Esophagus squamous epithelium (tissue), 5 donors: ENCODE results near the gene SUSD3. TPM values are rescaled to one million over a fixed set of nuclear protein-coding genes. Genes with fewer than 3 reads are reported as not detected.

ENCODE experiments used
- DNase-seq: peaks from one replicate; lab custom pipeline; 2025; lab: John Stamatoyannopoulos, UW
- H3K27ac ChIP-seq, 4 donors: fragments of 200-600 bp; sonication (generic); one replicate each; pipeline ENCODE4 v1.5.1; 2016 to 2019; ENCODE audit warnings: mild to moderate bottlenecking in 1 of 4
- H3K27me3 ChIP-seq, 4 donors: fragments of 200-600 bp; sonication (generic); 1 replicate in 3 of 4; 2 replicates in 1 of 4; pipeline versions ENCODE4 v1.5.1 to v1.6.0; 2017 to 2021; ENCODE audit warnings: antibody characterized with exemption in 1 of 4
- H3K36me3 ChIP-seq, 3 donors: fragments of 200-600 bp; sonication (generic); one replicate each; pipeline ENCODE4 v1.5.1; 2016 to 2019
- H3K4me1 ChIP-seq, 3 donors: fragments of 200-600 bp; sonication (generic); one replicate each; pipeline ENCODE4 v1.5.1; 2017 to 2019
- H3K4me3 ChIP-seq, 4 donors: fragments of 200-600 bp; sonication (generic); 1 replicate in 3 of 4; 2 replicates in 1 of 4; pipeline ENCODE4 v1.5.1; 2016 to 2019; ENCODE audit warnings: mild to moderate bottlenecking in 2 of 4, moderate library complexity in 1 of 4
- H3K9me3 ChIP-seq, 3 donors: fragments of 200-600 bp; sonication (generic); one replicate each; pipeline ENCODE4 v1.5.1; 2016 to 2019
- POLR2A ChIP-seq, 4 donors: fragments of 450-650 bp; IDR thresholded peaks; one replicate each; pipeline ENCODE4 v1.6.1; 2017; ENCODE audit warnings: antibody characterized with exemption in 4 of 4, mild to moderate bottlenecking in 4 of 4, moderate library complexity in 3 of 4
- WGBS, 2 donors: methylation state at CpG; one replicate each; pipeline ENCODE4 v1.1.5; 2018; 5-methylcytosine and 5-hydroxymethylcytosine counted together
- intact Hi-C: fragments of 100-400 bp; cut with DNase I; formaldehyde crosslinking; loops from one replicate; pipeline ENCODE4 v1.15.0; 2022
- total RNA-seq, 4 donors: library from RNA; depleted of rRNA; stranded (reverse); fragments of >200 nt; gene quantifications; one replicate each; pipeline ENCODE4 v1.1.0, GENCODE V29; 2016
- TF ChIP-seq, protein P1 (sequence below), 6 experiments: fragments of 450-650 bp in 4 of 6; fragments of 200-600 bp in 2 of 6; sonication (generic) in 2 of 6; IDR thresholded peaks; one replicate each; pipeline ENCODE4 v1.5.1; 2016 to 2019; ENCODE audit warnings: antibody characterized with exemption in 6 of 6, mild to moderate bottlenecking in 4 of 6, moderate library complexity in 4 of 6
- donor health status: DM: yes; HTN: yes; CAD: no.

Gene SUSD3
- total RNA-seq, 4 donors from 2014 or later = 0.22 to 5.8 (median 2.7) TPM

DNA sequence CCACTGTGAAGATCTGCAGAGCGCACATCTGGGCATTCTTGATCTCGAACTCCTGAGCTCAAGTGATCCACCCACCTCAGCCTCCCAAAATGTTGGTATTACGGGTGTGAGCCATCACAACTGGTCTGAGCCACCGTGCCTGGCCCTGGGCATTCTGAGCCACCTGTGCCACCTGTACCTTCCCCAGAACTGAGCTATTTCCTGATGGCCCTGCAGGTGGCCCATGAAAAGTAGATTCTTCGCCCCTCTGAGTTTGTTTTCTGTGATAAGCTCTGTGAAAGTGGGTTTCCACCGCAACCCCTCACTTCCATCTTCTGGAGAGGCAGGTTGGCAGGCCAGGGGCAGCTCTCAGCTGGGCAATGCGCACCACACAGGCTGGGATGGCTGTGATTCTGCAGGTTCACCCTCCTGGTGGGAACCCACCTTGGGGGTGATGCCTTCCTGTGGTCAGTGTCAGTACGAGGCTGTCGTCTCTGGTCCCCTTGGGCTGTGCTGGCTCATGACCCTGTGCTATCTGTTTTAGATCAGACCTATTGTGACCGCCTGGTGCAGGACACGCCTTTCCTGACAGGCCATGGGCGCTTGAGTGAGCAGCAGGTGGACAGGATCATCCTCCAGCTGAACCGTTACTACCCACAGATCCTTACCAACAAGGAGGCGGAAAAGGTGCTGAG, 48.8 kb downstream of the SUSD3 start:
- H3K27ac ChIP-seq = no peak overlapping the region
- H3K4me3 ChIP-seq = no peak overlapping the region
- peaks cover 0 to 14% (median 5%) of the 10 kb centered on the region in 3 donors for H3K4me1 ChIP-seq
- H3K27me3 ChIP-seq = no peaks in the 10 kb centered on the region
- intact Hi-C loops = no loop called here
- no peak for DNase-seq
- TF ChIP-seq, protein P1, sequence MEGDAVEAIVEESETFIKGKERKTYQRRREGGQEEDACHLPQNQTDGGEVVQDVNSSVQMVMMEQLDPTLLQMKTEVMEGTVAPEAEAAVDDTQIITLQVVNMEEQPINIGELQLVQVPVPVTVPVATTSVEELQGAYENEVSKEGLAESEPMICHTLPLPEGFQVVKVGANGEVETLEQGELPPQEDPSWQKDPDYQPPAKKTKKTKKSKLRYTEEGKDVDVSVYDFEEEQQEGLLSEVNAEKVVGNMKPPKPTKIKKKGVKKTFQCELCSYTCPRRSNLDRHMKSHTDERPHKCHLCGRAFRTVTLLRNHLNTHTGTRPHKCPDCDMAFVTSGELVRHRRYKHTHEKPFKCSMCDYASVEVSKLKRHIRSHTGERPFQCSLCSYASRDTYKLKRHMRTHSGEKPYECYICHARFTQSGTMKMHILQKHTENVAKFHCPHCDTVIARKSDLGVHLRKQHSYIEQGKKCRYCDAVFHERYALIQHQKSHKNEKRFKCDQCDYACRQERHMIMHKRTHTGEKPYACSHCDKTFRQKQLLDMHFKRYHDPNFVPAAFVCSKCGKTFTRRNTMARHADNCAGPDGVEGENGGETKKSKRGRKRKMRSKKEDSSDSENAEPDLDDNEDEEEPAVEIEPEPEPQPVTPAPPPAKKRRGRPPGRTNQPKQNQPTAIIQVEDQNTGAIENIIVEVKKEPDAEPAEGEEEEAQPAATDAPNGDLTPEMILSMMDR (IDR thresholded peaks at IDR 0.05) = no peak
- TF ChIP-seq POLR2A (IDR thresholded peaks at IDR 0.05) = no peak
- no peaks in the 10 kb centered on the region for H3K9me3 ChIP-seq
- WGBS, 2 donors = 75 to 86% methylated on average over 7 to 11 of the region's 14 CpGs
- H3K36me3 ChIP-seq = peaks cover 9 to 43% (median 21%) of the 10 kb centered on the region in 3 donors

DNA sequence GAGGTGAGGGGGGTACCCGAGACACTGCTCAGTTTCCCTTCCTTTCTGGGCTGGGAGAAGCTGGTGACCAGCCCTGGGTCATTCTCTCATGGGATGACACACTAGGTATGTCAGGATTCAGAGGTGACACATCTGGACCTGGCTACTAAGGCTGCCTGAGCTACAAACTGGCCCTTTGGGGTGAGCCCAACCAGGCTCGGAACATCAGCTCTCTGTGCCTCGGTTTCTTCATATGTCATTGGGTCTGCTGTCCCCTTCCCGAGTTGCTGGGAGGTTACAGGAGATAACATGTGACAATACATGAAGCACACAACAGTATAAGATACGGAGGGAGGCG, 49.3 kb downstream of the SUSD3 start:
- H3K4me1 ChIP-seq = peaks cover 0 to 14% (median 5%) of the 10 kb centered on the region in 3 donors
- no peaks in the 10 kb centered on the region for H3K27me3 ChIP-seq
- no peak for TF ChIP-seq POLR2A (IDR thresholded peaks at IDR 0.05)
- TF ChIP-seq, protein P1 (IDR thresholded peaks at IDR 0.05) = no peak
- H3K27ac ChIP-seq = no peak overlapping the region
- WGBS, 2 donors = 87 to 91% methylated on average over 6 of the region's 6 CpGs
- H3K9me3 ChIP-seq = no peaks in the 10 kb centered on the region
- peaks cover 9 to 48% (median 26%) of the 10 kb centered on the region in 3 donors for H3K36me3 ChIP-seq
- intact Hi-C loops = no loop called here
- H3K4me3 ChIP-seq = no peak overlapping the region
- no peak for DNase-seq

DNA sequence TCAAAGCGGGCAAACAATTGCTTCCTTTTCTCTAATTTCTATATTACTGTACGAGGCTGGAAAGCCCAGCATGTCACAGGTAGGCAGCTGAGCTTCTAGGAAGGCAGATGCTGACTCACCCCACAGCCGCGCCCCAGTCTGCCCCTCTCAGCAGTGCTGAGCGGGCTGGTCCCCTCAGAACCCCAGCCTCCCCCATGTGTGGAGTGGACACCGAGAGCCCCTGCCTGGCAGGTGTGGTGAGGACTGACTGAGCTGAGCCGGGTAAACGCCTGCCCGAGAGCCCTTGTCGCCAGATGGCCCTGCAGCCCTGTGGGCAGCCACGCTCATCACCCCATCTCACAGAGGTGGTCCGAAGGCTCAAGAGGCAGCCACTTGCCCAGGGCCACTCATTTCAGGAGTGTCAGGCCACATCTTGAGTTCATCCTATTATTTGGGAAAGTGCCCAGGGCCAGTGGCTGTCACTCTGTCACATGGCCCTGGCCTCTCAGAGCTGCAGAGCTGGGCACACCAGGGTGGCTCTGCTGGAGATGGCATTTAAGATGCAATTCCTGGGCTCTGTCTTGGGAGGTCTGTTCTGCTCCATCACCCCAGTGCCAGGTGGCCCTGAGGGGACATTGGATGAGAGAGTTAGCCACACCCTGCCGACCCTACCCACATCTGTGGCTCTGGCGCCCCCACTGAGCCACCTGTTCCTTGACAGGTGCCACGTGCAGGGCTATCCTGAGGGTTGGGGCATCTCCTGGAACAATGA, 50.0 kb downstream of the SUSD3 start:
- Histone ChIP-seq H3K9me3 (no peaks in the 10 kb centered on the region), H3K27ac (no peak overlapping the region), H3K27me3 (no peaks in the 10 kb centered on the region), H3K4me1 (peaks cover 0 to 14% (median 5%) of the 10 kb centered on the region in 3 donors), H3K4me3 (no peak overlapping the region), H3K36me3 (peaks cover 9 to 55% (median 31%) of the 10 kb centered on the region in 3 donors)
- no peak for DNase-seq
- WGBS, 2 donors = 38 to 54% methylated on average over 4 to 6 of the region's 15 CpGs
- intact Hi-C loops = no loop called here
- no peak for TF ChIP-seq POLR2A (IDR thresholded peaks at IDR 0.05)
- TF ChIP-seq, protein P1 (IDR thresholded peaks at IDR 0.05) = no peak

DNA sequence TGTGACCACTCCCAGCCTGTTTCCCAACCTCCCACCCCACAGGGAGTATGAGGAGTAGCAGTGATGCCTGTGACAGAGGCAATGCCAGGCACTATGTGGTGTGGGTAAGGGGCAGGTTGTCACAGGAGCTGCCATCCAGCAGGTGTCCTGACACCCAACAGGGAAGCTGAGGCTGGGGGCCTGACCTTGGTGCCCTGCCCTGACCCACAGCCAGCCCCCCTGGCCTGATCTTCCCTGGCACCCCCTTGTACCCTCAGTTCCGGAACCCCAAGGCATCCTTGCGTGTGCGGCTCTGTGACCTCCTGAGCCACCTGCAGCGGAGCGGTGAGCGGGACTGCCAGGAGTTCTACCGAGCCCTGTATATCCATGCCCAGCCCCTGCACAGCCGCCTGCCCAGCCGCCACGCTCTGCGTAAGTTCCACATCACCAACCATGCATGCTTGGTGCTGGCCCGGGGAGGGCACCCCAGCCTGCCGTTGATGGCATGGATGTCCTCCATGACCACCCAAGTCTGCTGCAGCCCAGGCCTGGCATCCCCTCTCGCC, 51.9 kb downstream of the SUSD3 start:
- Histone ChIP-seq H3K27me3 (no peaks in the 10 kb centered on the region), H3K9me3 (no peaks in the 10 kb centered on the region), H3K4me1 (peaks cover 0 to 14% (median 5%) of the 10 kb centered on the region in 3 donors), H3K27ac (no peak overlapping the region), H3K36me3 (peaks cover 9 to 63% (median 31%) of the 10 kb centered on the region in 3 donors), H3K4me3 (no peak overlapping the region)
- intact Hi-C loops = loop anchor here (5.0 to 10.0 kb wide), 2 partner anchors 52 to 106 kb away; no protein-coding TSS in a partner anchor
- TF ChIP-seq, protein P1 (IDR thresholded peaks at IDR 0.05) = no peak
- no peak for TF ChIP-seq POLR2A (IDR thresholded peaks at IDR 0.05)
- no peak for DNase-seq
- WGBS, 2 donors = 75 to 100% methylated on average over 3 to 5 of the region's 14 CpGs

DNA sequence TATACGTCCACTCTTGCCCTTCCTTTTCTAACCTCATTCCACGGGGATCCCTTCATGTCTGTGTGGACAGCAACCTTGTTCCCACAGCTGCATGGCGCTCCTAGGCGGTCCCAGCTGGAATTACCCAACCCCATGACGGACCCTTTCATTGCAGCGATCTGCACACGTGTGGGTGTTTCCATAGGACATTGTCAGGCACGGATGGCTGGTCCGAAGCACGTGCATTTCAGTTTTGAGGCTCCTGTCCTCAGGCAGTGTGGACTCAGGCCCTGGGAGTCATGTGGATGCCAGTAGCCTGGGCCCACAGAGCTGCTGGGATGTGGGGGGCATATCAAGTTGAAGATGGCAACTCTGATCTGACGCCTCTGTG, 52.5 kb downstream of the SUSD3 start:
- WGBS, 2 donors = 83 to 88% methylated on average over 8 of the region's 11 CpGs
- Histone ChIP-seq H3K4me3 (no peak overlapping the region), H3K27ac (no peak overlapping the region), H3K4me1 (peaks cover 2 to 19% (median 5%) of the 10 kb centered on the region in 3 donors), H3K9me3 (no peaks in the 10 kb centered on the region), H3K27me3 (no peaks in the 10 kb centered on the region), H3K36me3 (peaks cover 9 to 63% (median 31%) of the 10 kb centered on the region in 3 donors)
- intact Hi-C loops = loop anchor here (5.0 to 10.0 kb wide), 2 partner anchors 51 to 106 kb away; no protein-coding TSS in a partner anchor
- TF ChIP-seq POLR2A (IDR thresholded peaks at IDR 0.05) = no peak
- TF ChIP-seq, protein P1 (IDR thresholded peaks at IDR 0.05) = no peak
- DNase-seq = no peak
